ENCODE results near the gene LRP1.

GRCh38 chr12:57211791-57212700, 83.8 kb downstream of the LRP1 start:
- TF ChIP-seq POLR2A (IDR thresholded peaks at IDR 0.05) (no peak), CTCF (IDR thresholded peaks at IDR 0.05) (no peak)
